A549 (cell line): ENCODE measurements around the gene NME2. TPM values are rescaled to one million over a fixed set of nuclear protein-coding genes. Genes with fewer than 3 reads are reported as not detected.

Source experiments
- ATAC-seq, 2 experiments: fragments of 200-7000 bp in 1 of 2; fragments of >200 bp in 1 of 2; cut with Nextera tagmentation in 1 of 2; cut with Tn5 transposase in 1 of 2; 3 replicates each; pipeline versions ENCODE4 v1.8.0 to v1.9.1; 2018 to 2020; ENCODE audit warnings: mild to moderate bottlenecking in 1 of 2, moderate library complexity in 1 of 2
- CTCF ChIA-PET: fragments of 300-600 bp; sonication (Branson Sonifier 250); formaldehyde crosslinking; extraction: SDS; loops from one replicate; lab custom pipeline; 2021; ENCODE audit warnings: antibody characterized with exemption, inconsistent platforms; lab: Yijun Ruan, JAX
- POLR2A ChIA-PET: fragments of 350-600 bp; formaldehyde crosslinking; extraction: SDS; loops from one replicate; lab custom pipeline; 2021; ENCODE audit warnings: antibody characterized with exemption, inconsistent platforms; lab: Yijun Ruan, JAX
- DNase-seq, 2 experiments: peaks; one replicate each; pipeline versions ENCODE4 v3.0.0 to v3.0.0-alpha.2; 2011 to 2016; ENCODE audit warnings: low read depth in 1 of 2, low spot score in 1 of 2
- FAIRE-seq: peaks from 2 replicates; lab custom pipeline; 2011; peaks lifted over from hg19 to GRCh38; lab: Jason Lieb, UNC
- H3K27ac ChIP-seq, 2 experiments: fragments of >200 bp; sonication (Bioruptor Twin); formaldehyde crosslinking; 3 replicates each; pipeline ENCODE4 v1.5.1; 2016 to 2017
- H3K4me1 ChIP-seq: fragments of >200 bp; sonication (Bioruptor Twin); formaldehyde crosslinking; 3 replicates; pipeline ENCODE4 v1.6.1; 2016
- H3K4me2 ChIP-seq: fragments of >200 bp; sonication (Bioruptor Twin); formaldehyde crosslinking; 3 replicates; pipeline ENCODE4 v1.6.1; 2016
- H3K4me3 ChIP-seq: fragments of >200 bp; sonication (Bioruptor Twin); formaldehyde crosslinking; 3 replicates; pipeline ENCODE4 v1.5.1; 2016
- H3K9me3 ChIP-seq: fragments of >200 bp; sonication (Bioruptor Twin); formaldehyde crosslinking; 3 replicates; pipeline ENCODE4 v1.6.1; 2016
- BHLHE40 ChIP-seq: IDR thresholded peaks from 2 replicates; pipeline ENCODE4 v1.6.1; 2012; ENCODE audit warnings: low read depth, low read length, inconsistent platforms
- CTCF ChIP-seq: fragments of >200 bp; sonication (Bioruptor Twin); formaldehyde crosslinking; IDR thresholded peaks from 3 replicates; pipeline ENCODE4 v1.5.1; 2016
- EHF ChIP-seq: fragments of 250-450 bp; sonication (Bioruptor Pico); IDR thresholded peaks from 2 replicates; pipeline ENCODE4 v1.5.0; 2020; ENCODE audit warnings: mild to moderate bottlenecking
- EHMT2 ChIP-seq: fragments of 200-600 bp; sonication (generic); IDR thresholded peaks from 2 replicates; pipeline ENCODE4 v1.6.1; 2016; ENCODE audit warnings: antibody characterized with exemption, low read depth, mild to moderate bottlenecking, moderate library complexity
- ESRRA ChIP-seq: fragments of 150-350 bp; IDR thresholded peaks from 2 replicates; pipeline ENCODE4 v1.6.1; 2014; ENCODE audit warnings: mild to moderate bottlenecking, low read length, borderline replicate concordance
- FOSB ChIP-seq: fragments of 250-450 bp; sonication (Bioruptor Pico); IDR thresholded peaks from 2 replicates; pipeline ENCODE4 v1.5.0; 2020; ENCODE audit warnings: mild to moderate bottlenecking, moderate library complexity
- FOXS1 ChIP-seq: fragments of 250-450 bp; sonication (Bioruptor Pico); IDR thresholded peaks from 2 replicates; pipeline ENCODE4 v1.5.0; 2020; ENCODE audit warnings: mild to moderate bottlenecking, moderate library complexity
- HMGXB4 ChIP-seq: fragments of 250-450 bp; sonication (Bioruptor Pico); IDR thresholded peaks from 2 replicates; pipeline ENCODE4 v1.5.0; 2021; ENCODE audit warnings: mild to moderate bottlenecking, moderate library complexity, borderline replicate concordance
- JUN ChIP-seq, 2 experiments: fragments of >200 bp; sonication (Bioruptor Twin); formaldehyde crosslinking; IDR thresholded peaks; 2 replicates in 1 of 2; 3 replicates in 1 of 2; pipeline ENCODE4 v1.6.1; 2016 to 2017
- KDM1A ChIP-seq: fragments of 200-600 bp; sonication (generic); IDR thresholded peaks from 2 replicates; pipeline ENCODE4 v1.6.1; 2016; ENCODE audit warnings: low read depth, mild to moderate bottlenecking
- KDM5A ChIP-seq: fragments of 200-600 bp; sonication (generic); IDR thresholded peaks from 2 replicates; pipeline ENCODE4 v1.6.1; 2016; ENCODE audit warnings: antibody characterized with exemption, mild to moderate bottlenecking
- MAFK ChIP-seq: fragments of 450-650 bp; IDR thresholded peaks from 2 replicates; pipeline ENCODE4 v1.6.1; 2014; ENCODE audit not compliant: partially characterized antibody
- NPAS2 ChIP-seq: fragments of 250-450 bp; sonication (Bioruptor Pico); IDR thresholded peaks from 2 replicates; pipeline ENCODE4 v1.8.0; 2022; ENCODE audit warnings: mild to moderate bottlenecking, moderate library complexity, borderline replicate concordance
- PHF8 ChIP-seq: fragments of 200-600 bp; sonication (generic); IDR thresholded peaks from 2 replicates; pipeline ENCODE4 v1.6.1; 2016; ENCODE audit warnings: low read depth, mild to moderate bottlenecking, antibody characterized with exemption, moderate library complexity, borderline replicate concordance
- RAD21 ChIP-seq, 2 experiments: fragments of >200 bp in 1 of 2; sonication (Bioruptor Twin) in 1 of 2; formaldehyde crosslinking in 1 of 2; IDR thresholded peaks in 1 of 2; conservative IDR thresholded peaks in 1 of 2; 2 replicates in 1 of 2; 3 replicates in 1 of 2; pipeline ENCODE4 v1.6.1; 2012 to 2018; ENCODE audit warnings: inconsistent platforms in 1 of 2
- RCOR1 ChIP-seq: fragments of 150-350 bp; IDR thresholded peaks from 2 replicates; pipeline ENCODE4 v1.6.1; 2014; ENCODE audit warnings: antibody characterized with exemption, low read length, low read depth
- RNF2 ChIP-seq: fragments of 200-600 bp; sonication (generic); IDR thresholded peaks from 2 replicates; pipeline ENCODE4 v1.6.1; 2016; ENCODE audit warnings: low read depth, mild to moderate bottlenecking, antibody characterized with exemption, moderate library complexity, borderline replicate concordance
- SMC3 ChIP-seq: fragments of >200 bp; sonication (Bioruptor Twin); formaldehyde crosslinking; IDR thresholded peaks from 3 replicates; pipeline ENCODE4 v1.6.1; 2018; ENCODE audit warnings: inconsistent platforms
- TFCP2L1 ChIP-seq: fragments of 250-450 bp; sonication (Bioruptor Pico); IDR thresholded peaks from 2 replicates; pipeline ENCODE4 v1.5.0; 2021; ENCODE audit warnings: mild to moderate bottlenecking
- ZNF302 ChIP-seq: fragments of 250-450 bp; sonication (Bioruptor Pico); IDR thresholded peaks from 2 replicates; pipeline ENCODE4 v1.9.0; 2021; ENCODE audit warnings: inconsistent platforms, mild to moderate bottlenecking, moderate library complexity
- WGBS: methylation state at CpG from one replicate; pipeline ENCODE4 v1.1.6; 2017; ENCODE audit errors: missing lambda C conversion rate; 5-methylcytosine and 5-hydroxymethylcytosine counted together
- polyA plus RNA-seq, 4 experiments: library from polyadenylated mRNA; depleted of rRNA in 3 of 4; stranded (reverse); fragments of >200 nt; fragmentation: RNase III in 1 of 4; extraction: RNeasy Plus Mini Kit Qiagen cat#74134 plus additional on column Dnase treatment in 1 of 4; gene quantifications; 2 replicates in 3 of 4; 3 replicates in 1 of 4; pipeline ENCODE4 v1.2.3, GENCODE V29; 2011 to 2017
- TF ChIP-seq, protein P1 (sequence below): IDR thresholded peaks from 2 replicates; pipeline ENCODE4 v1.6.1; 2012; ENCODE audit warnings: low read depth, borderline replicate concordance
- TF ChIP-seq, protein P2 (sequence below): fragments of 150-350 bp; IDR thresholded peaks from 2 replicates; pipeline ENCODE4 v1.6.1; 2014; ENCODE audit warnings: low read depth, mild to moderate bottlenecking, low read length

NME2 gene
- polyA plus RNA-seq, 2 of the 4 experiments (the other 2 are of a cell fraction), result 1,425 to 1,862 TPM

DNA sequence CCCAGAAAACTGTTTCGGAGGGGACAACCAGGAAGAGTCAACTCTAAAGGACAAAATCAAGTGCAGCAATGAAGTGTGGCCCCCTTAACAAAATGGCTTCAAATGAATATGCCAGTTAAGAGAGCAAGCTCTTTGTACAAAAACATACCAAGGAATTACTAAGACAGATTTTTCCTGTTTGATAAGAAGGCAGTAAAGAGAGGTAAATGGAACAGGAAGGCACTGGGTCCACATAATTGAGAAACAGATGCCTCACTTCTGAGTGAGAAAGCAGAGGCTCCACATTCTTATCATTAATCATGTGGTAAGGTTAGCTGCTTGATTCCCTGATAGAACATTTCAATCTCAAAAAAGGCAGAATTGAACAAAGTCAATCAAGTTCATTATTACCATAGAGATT lies 48.7 kb downstream of the NME2 start:
- Histone ChIP-seq H3K4me3 (no peak overlapping the region), H3K27ac (no peak overlapping the region), H3K9me3 (no peaks in the 10 kb centered on the region), H3K4me1 (no peaks in the 10 kb centered on the region), H3K4me2 (no peak overlapping the region)
- TF ChIP-seq TFCP2L1, result no peak
- TF ChIP-seq, protein P1, sequence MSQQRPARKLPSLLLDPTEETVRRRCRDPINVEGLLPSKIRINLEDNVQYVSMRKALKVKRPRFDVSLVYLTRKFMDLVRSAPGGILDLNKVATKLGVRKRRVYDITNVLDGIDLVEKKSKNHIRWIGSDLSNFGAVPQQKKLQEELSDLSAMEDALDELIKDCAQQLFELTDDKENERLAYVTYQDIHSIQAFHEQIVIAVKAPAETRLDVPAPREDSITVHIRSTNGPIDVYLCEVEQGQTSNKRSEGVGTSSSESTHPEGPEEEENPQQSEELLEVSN, result no peak
- no peak for TF ChIP-seq KDM1A
- TF ChIP-seq EHF (CRISPR knock-in tag), result no peak
- no peak for TF ChIP-seq NPAS2 (CRISPR knock-in tag)
- no peak for TF ChIP-seq FOSB (CRISPR knock-in tag)
- TF ChIP-seq HMGXB4 (CRISPR knock-in tag), result no peak
- TF ChIP-seq, protein P2, sequence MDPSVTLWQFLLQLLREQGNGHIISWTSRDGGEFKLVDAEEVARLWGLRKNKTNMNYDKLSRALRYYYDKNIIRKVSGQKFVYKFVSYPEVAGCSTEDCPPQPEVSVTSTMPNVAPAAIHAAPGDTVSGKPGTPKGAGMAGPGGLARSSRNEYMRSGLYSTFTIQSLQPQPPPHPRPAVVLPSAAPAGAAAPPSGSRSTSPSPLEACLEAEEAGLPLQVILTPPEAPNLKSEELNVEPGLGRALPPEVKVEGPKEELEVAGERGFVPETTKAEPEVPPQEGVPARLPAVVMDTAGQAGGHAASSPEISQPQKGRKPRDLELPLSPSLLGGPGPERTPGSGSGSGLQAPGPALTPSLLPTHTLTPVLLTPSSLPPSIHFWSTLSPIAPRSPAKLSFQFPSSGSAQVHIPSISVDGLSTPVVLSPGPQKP, result no peak
- TF ChIP-seq RAD21 (conservative IDR thresholded peaks at IDR 0.05 in 1 of 2, IDR thresholded peaks at IDR 0.05 in 1 of 2), result no peak
- no peak for TF ChIP-seq PHF8
- TF ChIP-seq JUN (IDR thresholded peaks at IDR 0.05), result no peak
- no peak for TF ChIP-seq RNF2
- TF ChIP-seq BHLHE40, result no peak
- TF ChIP-seq MAFK, result no peak
- no peak for TF ChIP-seq FOXS1 (CRISPR knock-in tag)
- no peak for TF ChIP-seq KDM5A
- ChIA-PET CTCF (interaction anchor here (0.6 kb wide), 1 partner anchor 129 kb away, joined by 3 read pairs; no protein-coding TSS in a partner anchor), POLR2A (no interaction called here)
- FAIRE-seq, result peak; percentile 46
- ATAC-seq, result no peak
- DNase-seq, result no peak
- WGBS, result 96% methylated on average over 1 of the region's 1 CpG

DNA sequence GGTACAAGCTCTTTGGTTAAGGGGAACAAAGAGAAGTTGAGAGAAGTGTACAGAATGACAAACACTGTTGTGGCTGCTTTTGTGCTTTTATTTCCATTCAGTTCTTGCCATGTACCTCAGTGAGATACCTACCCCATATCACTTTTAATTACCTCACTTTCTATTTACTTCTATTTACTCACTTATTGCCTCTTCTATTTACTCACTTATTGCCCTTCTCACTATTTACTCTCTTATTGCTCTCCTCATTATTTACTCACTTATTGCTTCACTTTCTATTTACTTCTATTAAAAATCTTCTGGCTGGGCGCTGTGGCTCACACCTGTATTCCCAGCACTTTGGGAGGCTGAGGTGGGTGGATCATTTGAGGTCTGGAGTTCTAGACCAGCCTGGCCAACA lies 51.7 kb downstream of the NME2 start:
- Histone ChIP-seq H3K4me3 (no peak overlapping the region), H3K4me2 (no peak overlapping the region), H3K9me3 (no peaks in the 10 kb centered on the region), H3K27ac (no peak overlapping the region), H3K4me1 (no peaks in the 10 kb centered on the region)
- 98% methylated on average over 1 of the region's 1 CpG for WGBS
- ATAC-seq (no peak), DNase-seq (no peak), FAIRE-seq (no peak)
- CTCF ChIA-PET, result interaction anchor here (1.0 kb wide), 1 partner anchor 18 kb away, joined by 3 read pairs; no protein-coding TSS in a partner anchor
- TF ChIP-seq RNF2 (no peak), KDM5A (no peak), EHMT2 (no peak), RCOR1 (no peak), SMC3 (no peak)
- POLR2A ChIA-PET, result no interaction called here

DNA sequence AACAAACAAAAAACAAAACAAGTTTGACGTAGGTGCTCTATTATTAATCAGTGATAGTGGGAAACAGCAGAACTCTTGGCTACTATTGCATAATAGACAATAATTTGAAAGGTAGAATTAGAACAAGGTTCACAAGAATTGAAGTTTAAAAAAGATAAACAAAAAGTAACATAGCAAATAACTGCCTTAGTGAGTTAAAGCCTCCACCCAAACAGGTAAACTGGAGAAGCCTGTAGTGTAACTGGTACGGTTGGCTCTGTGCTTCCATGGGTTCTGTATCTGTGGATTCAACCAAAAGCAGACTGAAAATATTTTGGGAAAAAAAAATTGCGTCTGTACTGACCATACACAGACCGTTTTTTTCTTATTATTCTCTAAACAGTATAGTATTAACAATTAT lies 55.1 kb downstream of the NME2 start:
- FAIRE-seq, result no peak
- ChIA-PET POLR2A (no interaction called here), CTCF (no interaction called here)
- 75% methylated on average over 4 of the region's 4 CpGs for WGBS
- H3K27ac ChIP-seq, result no peak overlapping the region
- H3K9me3 ChIP-seq, result no peaks in the 10 kb centered on the region
- H3K4me1 ChIP-seq, result no peaks in the 10 kb centered on the region
- DNase-seq, result no peak
- ATAC-seq, result no peak
- no peak overlapping the region for H3K4me2 ChIP-seq
- H3K4me3 ChIP-seq, result no peak overlapping the region
- TF ChIP-seq ESRRA (no peak), CTCF (no peak), ZNF302 (CRISPR knock-in tag) (no peak)
- TF ChIP-seq, all 56 proteins: peak for 0
